Upper lobe of left lung (tissue), 4 donors: ENCODE results near the gene FARP1.

Experiments
- EP300 ChIP-seq, 4 donors: sonication (generic); formaldehyde crosslinking; IDR thresholded peaks; one replicate each; pipeline ENCODE4 v1.5.1; 2017; ENCODE audit warnings: antibody characterized with exemption in 4 of 4, control low read depth in 2 of 4
- TF ChIP-seq, protein P1 (sequence below), 6 experiments: fragments of 450-650 bp in 4 of 6; fragments of 200-600 bp in 2 of 6; sonication (generic) in 2 of 6; IDR thresholded peaks; one replicate each; pipeline ENCODE4 v1.5.1; 2016 to 2019; ENCODE audit warnings: antibody characterized with exemption in 6 of 6

DNA sequence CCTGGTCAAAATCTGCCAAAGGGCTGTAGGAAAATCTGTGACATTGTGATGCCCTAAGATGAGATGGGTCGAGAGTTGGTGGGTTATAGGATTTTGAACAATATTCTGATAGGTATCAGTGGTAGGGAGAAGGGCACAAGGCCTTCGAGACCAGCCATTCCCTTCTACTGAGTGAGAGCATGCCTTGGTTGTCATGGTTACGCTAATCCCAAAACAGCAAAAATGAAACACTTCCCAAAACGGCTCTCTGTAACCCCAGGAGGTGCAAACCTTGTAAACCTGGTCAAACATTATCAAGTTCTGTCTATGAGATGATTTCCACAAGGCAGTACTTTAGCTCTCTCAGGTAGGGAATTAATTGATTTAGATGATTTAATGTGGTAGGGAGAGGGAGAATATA is 192.8 kb downstream of the FARP1 start:
- TF ChIP-seq, protein P1, sequence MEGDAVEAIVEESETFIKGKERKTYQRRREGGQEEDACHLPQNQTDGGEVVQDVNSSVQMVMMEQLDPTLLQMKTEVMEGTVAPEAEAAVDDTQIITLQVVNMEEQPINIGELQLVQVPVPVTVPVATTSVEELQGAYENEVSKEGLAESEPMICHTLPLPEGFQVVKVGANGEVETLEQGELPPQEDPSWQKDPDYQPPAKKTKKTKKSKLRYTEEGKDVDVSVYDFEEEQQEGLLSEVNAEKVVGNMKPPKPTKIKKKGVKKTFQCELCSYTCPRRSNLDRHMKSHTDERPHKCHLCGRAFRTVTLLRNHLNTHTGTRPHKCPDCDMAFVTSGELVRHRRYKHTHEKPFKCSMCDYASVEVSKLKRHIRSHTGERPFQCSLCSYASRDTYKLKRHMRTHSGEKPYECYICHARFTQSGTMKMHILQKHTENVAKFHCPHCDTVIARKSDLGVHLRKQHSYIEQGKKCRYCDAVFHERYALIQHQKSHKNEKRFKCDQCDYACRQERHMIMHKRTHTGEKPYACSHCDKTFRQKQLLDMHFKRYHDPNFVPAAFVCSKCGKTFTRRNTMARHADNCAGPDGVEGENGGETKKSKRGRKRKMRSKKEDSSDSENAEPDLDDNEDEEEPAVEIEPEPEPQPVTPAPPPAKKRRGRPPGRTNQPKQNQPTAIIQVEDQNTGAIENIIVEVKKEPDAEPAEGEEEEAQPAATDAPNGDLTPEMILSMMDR (IDR thresholded peaks at IDR 0.05): no peak
- no peak for TF ChIP-seq EP300 (IDR thresholded peaks at IDR 0.05)
